SKM-1 (cell line): ENCODE results near the gene GOLGA3.

Experiments used
- DNase-seq: peaks from one replicate; lab custom pipeline; 2025; ENCODE audit not compliant: unreplicated experiment; lab: John Stamatoyannopoulos, UW

The GOLGA3 gene

DNA sequence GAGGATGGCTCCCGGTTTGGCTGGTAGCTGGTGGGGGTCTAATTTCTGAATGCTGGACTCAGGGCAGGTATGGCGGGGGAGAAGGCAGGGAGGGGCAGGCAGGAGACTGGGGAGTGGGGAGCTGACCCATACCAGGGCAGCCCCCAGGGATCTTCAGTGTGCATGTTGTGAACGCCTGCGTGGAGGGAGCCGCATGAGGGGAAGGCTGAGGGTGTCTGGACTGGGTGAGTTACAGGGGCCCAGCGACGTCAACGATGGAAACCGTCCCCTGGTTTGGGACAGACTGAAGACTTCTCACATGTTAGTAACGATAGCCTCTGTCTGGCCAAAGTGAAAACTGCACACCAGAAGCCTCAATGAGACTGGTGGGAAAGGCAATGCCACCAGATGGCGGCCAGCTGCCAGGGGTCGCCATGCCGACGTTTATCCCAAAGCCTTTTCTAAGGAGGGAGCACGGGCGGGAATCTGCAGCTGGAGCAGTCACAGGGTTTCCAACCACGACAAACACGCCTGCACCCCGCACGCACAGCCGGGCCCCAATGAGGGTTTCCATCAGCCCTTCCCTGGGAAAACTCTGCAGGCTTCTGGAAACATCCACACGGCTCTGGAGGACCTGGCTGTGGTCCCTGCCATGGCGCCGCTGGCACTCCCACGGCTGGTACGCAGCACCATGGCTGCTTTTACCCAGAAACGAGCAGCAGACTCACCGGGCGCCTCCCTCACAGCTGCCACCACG lies 104.0 kb downstream of the GOLGA3 start:
- DNase-seq = no peak

GRCh38 chr12:132723764-132724140 lies 104.9 kb downstream of the GOLGA3 start:
- no peak for DNase-seq

GRCh38 chr12:132723015-132723763 lies 105.5 kb downstream of the GOLGA3 start:
- DNase-seq = no peak

DNA sequence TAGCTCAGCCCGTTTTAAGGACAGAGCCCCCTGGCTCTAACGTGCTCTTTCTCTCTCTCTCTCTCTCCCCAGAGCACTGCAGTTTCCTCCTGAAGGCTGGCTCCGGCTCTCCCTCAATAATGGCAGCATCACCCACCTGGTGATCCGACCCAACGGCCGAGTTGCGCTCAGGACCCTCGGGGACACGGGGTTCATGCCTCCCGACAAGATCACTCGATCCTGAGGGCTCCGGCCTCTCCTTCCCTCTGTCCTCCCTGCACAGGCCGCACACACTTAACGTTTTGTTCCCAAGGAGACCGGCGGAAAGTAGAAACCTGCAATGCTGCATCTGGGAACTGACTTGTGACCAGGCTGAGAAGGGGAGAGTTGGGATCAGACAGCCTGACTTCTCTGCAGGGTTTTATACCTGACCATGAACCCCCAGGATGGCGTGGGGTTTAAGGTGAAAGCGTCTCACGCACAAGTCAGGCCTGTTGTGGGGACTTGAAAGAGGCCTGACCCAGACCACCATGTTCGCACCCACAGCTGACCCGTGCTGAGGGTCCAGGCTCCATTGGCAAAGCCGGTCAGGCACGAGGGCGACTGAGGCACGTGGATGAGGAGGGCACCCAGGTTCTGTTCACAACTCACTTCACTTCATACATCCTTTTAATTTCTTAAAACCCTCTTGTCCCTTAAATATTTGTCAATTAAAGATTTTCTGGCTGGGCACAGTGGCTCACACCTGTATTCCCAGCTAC lies 107.9 kb downstream of the GOLGA3 start:
- no peak for DNase-seq

GRCh38 chr12:132719954-132720324 lies 108.7 kb downstream of the GOLGA3 start:
- DNase-seq = no peak

GRCh38 chr12:132719141-132719953 lies 109.3 kb downstream of the GOLGA3 start:
- DNase-seq = no peak
